Stimulated activated CD4-positive, alpha-beta T cell treated with anti-CD3 and anti-CD28 coated beads, Interleukin-4, amount 100 ng/mL, for 4 hours (primary cell): ENCODE data around the gene SPRR2G.
"Not testable (repeated sequence)": the region's sequence is repeated elsewhere in the genome, so short reads cannot be mapped to it uniquely, and the experiment has no call there.

Experiments
- DNase-seq, 2 experiments: peaks; one replicate each; pipeline ENCODE4 v3.0.0-alpha.2; 2020

Gene SPRR2G

GRCh38 chr1:153150846-153151245 lies at the start of gene SPRR2G:
SPRR2G (minus strand) TSS chr1:153150890; CDS start chr1:153150110, 780 bp downstream.
- DNase-seq, result no peak

DNA sequence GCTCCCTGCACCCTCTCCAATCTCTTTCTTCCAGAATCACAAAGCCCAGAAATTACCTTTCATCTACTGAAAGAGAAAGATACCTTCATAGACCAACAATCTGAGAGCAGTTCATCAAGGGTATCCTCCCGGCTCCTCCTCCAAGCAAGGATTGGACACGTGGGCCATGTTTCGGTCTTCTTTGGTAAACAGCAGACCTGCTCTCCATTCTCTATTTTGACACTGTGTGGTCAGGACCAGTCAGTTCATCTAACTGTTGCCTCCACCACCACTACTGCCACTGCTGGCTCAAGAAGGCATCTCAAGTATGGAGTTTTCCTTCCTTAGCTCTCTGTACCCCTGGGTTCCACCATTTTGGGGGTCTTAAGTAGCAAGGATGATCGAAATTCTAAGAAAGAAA lies 44.5 kb upstream of the SPRR2G start:
- no peak for DNase-seq

GRCh38 chr1:153194331-153195050 lies 43.8 kb upstream of the SPRR2G start:
- DNase-seq, result no peak

DNA sequence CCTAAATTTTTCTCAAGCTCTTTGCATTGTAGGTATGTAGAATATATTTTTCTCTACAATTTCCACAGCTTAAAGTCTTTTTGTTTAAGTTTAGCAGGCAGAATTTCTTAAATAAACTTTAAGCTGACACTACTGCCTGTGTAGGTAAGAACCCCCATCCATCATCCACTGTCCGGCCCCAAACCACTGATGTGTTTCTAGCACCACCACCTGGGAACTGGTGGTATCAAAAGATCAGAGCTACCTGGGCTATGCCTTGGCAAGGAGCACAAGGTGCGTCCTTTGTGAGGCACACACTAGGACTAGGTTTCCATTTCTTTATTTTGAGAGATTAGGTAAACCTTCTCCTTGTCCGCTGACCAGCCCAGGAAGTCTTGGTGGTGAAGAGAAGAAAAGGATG lies 42.0 kb upstream of the SPRR2G start:
- no peak for DNase-seq

DNA sequence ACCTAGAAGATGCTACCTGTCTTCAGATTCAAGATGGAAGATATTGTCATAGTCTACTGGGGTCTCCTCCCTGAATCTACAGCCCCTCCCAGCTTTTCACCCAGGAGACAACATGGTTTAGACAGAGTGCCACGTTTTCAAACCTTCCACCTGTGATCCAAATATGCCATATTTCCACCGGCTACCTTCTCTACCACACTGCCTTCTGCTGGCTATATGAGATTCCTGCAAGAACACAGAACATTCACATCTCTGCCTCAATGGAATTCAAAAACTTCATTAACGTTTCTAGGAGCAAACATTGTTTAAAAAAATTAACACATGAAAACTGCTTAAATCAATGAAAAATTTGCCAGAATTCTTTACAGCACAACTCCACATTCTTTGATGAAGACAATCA lies 39.7 kb upstream of the SPRR2G start:
- no peak for DNase-seq

- not testable (repeated sequence) for DNase-seq
Observed at GRCh38 chr1:153188301-153188700, 37.6 kb upstream of the SPRR2G start.

GRCh38 chr1:153180556-153180955 lies 29.9 kb upstream of the SPRR2G start:
- DNase-seq, result no peak

DNA sequence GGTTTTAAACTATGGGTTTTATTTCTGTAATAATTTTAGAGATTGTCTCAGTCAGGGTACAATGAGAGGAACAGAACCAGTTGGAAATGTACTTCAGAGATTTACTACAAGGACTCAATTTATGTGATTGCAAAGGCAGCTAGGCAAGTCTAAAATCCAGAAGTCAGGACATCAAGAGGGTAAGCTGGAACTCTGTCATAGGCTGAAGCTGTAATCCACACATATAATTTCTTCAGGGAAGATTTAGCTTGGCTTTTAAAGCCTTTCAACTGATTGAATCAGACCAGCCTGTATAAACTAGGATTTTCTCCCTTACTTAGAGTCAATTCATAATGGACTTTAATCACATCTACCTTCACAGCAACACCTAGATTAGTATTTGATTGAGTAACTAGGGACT lies 28.2 kb upstream of the SPRR2G start:
- no peak for DNase-seq

- no peak for DNase-seq
Observed at GRCh38 chr1:153174624-153175023, 23.9 kb upstream of the SPRR2G start.

GRCh38 chr1:153168686-153169085 lies 18.0 kb upstream of the SPRR2G start:
- no peak for DNase-seq

DNA sequence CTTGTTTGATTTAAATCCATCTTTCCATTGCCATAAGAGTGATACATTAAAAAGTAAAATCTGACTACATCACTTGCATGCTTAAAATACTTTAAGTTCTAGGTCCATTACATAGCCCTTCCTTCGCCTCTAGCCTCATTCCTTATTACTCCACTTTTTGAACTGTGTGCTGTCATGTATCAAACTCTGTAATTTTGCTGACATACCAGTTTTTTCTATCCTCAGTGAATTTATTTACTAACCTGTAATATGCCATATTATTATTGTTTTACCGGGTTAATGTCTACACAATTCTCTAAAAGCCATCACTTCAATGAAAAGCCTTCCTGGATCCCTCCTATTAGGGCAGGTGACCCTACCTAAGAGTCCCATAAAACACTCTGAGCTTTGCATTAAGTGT lies 4.9 kb upstream of the SPRR2G start:
- no peak for DNase-seq

DNA sequence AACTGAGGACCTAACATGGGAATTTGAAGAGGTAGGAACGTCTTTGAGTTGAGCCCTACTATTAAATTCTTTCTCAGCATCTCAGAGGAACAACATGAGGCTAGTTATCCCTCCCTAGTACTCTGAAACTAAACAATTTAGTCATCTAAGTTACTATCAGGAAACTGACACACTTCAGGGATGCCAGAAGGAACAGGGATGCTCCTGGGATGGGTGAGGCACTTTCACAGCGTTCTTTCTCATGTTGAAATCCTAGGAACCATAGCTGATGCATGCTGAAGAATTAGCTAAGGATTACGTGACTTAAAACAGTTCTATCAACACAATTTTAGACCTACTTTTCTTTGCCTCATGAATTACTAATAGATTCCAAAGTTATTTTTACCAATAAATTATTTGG lies 1.8 kb upstream of the SPRR2G start:
- DNase-seq, result no peak

- no peak for DNase-seq
Observed at GRCh38 chr1:153141377-153141776, 9.3 kb downstream of the SPRR2G start.

DNA sequence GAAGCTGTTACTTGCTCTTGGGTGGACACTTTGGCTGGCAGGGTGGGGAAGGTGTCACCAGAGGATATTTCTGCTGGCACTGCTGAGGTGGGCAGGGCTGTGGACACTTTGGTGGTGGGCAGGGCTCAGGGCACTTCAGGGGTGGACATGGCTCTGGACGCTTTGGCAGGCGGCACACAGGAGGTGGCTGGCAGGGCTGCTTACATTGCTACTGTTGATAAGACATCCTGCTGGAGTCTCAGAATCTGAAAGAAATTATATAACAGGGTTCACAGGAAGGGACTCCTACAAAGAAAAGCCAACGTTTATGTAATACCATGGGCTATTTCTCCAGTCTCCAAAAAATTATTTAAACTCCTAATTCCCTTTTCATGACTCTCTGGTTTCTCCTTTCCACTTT lies 10.2 kb downstream of the SPRR2G start:
- no peak for DNase-seq

GRCh38 chr1:153133743-153134142 lies 16.9 kb downstream of the SPRR2G start:
- no peak for DNase-seq

DNA sequence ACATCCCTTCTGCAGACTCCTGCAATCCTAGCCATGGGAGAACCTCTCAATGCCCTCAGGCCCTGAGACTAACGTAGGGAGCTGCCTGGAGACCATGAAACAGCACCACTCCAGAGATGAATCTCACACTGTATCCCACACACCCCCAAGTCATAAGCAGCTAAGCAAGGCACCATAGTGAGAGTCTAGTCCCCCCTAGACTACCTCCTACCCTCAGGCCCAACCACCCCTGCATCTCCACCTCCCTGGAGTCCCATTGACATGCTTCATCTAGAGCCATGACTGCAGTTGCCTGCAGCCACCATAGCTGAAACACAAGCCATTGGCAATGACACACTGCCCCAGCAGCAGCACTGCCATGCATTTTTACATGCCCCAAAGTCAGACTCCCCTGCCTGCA lies 17.4 kb downstream of the SPRR2G start:
- no peak for DNase-seq

DNA sequence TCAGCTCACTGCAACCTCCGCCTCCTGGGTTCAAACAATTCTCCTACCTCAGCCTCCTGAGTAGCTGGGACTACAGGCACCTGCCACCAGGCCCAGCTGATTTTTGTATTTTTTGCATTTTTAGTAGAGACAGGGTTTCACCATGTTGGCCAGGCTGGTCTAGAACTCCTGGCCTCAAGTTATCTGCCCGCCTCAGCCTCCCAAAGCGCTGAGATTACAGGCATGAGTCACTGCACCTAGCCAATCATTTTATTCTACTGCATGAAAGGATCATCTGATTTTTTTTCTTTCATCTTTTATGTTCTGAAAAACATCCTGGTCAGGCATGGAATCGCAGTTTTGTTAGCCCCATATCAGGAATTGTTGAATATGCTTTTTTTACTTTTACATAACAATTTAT lies 22.0 kb downstream of the SPRR2G start:
- not testable (repeated sequence) for DNase-seq

- DNase-seq, result no peak
Observed at GRCh38 chr1:153127296-153127695, 23.4 kb downstream of the SPRR2G start.

DNA sequence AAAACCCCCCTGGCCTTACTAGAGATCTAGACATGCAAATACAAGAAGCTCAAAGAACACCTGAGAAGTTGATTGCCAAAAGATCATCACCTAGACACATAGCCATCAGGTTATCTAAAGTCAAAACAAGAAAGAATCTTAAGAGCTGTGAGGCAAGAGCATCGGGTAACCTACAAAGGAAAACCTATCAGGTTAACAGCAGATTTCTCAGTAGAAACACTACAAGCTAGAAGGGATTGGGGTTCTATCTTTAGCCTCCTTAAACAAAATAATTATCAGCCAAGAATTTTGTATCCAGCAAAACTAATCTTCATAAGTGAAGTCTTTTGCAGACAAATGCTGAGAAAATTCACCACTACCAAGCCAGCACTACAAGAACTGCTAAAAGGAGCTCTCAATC lies 25.2 kb downstream of the SPRR2G start:
- DNase-seq, result no peak

- DNase-seq, result not testable (repeated sequence)
Observed at GRCh38 chr1:153123793-153124192, 26.9 kb downstream of the SPRR2G start.

GRCh38 chr1:153122831-153123421 lies 27.8 kb downstream of the SPRR2G start:
- no peak for DNase-seq

DNA sequence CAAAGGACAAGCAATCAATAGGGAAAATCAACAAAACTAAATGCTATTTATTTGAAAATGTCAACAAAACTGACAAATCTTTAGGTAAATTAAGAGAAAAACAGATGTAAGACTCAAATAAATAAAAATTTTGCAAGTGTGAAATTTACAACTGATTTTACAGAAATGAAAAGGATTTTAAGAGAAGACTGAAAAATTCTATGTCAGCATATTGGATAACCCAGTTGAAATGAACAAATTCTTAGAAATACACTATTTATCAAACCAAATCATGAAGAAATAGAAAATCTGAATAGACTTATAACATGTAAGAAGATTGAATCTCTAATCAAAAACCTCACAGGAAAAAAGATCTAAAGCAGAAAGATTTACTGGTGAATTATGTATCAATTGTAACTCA lies 29.7 kb downstream of the SPRR2G start:
- DNase-seq, result no peak

GRCh38 chr1:153119491-153119971 lies 31.2 kb downstream of the SPRR2G start:
- DNase-seq, result no peak

GRCh38 chr1:153115264-153115663 lies 35.4 kb downstream of the SPRR2G start:
- not testable (repeated sequence) for DNase-seq

- DNase-seq, result no peak
Observed at GRCh38 chr1:153113416-153113815, 37.3 kb downstream of the SPRR2G start, which contains the start of gene SPRR2F. SPRR2F (minus strand) TSS chr1:153113516; CDS start chr1:153112733, 783 bp downstream.
